Measurements from ENCODE around the gene PLAAT4. TPM values are rescaled to one million over a fixed set of nuclear protein-coding genes. Genes with fewer than 3 reads are reported as not detected.

PLAAT4 gene
- total and polyA plus RNA-seq, 2 of the 8 experiments (the other 6 are each of a cell fraction or from before 2014, with no cell fraction given): 2.8 to 4.1 TPM

DNA sequence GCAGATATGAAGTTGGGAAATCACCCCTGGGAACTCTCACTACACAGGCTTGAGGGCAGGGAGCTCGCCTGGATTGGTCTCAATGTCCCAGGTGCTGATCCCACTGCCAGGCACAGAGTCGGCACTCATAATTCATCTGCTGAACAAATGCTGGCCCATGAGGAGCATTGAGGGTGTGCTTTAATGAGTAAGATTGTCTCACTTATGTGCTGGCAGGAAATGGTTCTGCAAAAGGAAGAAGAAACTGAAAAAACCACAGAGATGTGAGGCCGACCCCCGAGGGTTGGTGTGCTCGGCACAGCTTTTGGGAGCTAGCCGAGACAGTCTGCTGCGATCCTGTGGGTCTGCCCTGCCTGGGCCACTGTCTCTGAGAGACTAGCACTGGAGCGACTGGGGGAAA lies 17.2 kb downstream of the PLAAT4 start (continued):
- no peak for TF ChIP-seq BACH1 (IDR thresholded peaks at IDR 0.05; ENCODE audit: low read length)

All from H1 (cell line).